Measurements from ENCODE around the gene TMEM203. TPM values are rescaled to one million over a fixed set of nuclear protein-coding genes. Genes with fewer than 3 reads are reported as not detected.

Gene TMEM203
- total RNA-seq, 1 donor from 2014 or later, result 47.6 TPM

GRCh38 chr9:137188490-137189296 lies 16.8 kb downstream of the TMEM203 start, which contains the start of the genes ANAPC2 and SSNA1:
TSS of gene ANAPC2 (minus strand) at chr9:137188560. CDS start at chr9:137188532, 28 bp downstream.
TSS of gene SSNA1 (plus strand) at chr9:137188676. CDS start at chr9:137188727, 51 bp downstream.
- no peaks in the 10 kb centered on the region for H3K9me3 ChIP-seq (replicated peaks)
- TF ChIP-seq CTCF (IDR thresholded peaks at IDR 0.05; ENCODE audit: borderline replicate concordance), result no peak
- H3K36me3 ChIP-seq, result peaks cover 57% of the 10 kb centered on the region
- peak within 1 kb of the TSS; percentile 100 for H3K27ac ChIP-seq (replicated peaks)
- intact Hi-C loops (cut with micrococcal nuclease), result no loop called here
- H3K4me1 ChIP-seq, result peaks cover 78% of the 10 kb centered on the region
- peak within 1 kb of the TSS; percentile 100 for H3K4me3 ChIP-seq
- peak; percentile 93 for DNase-seq
- no peaks in the 10 kb centered on the region for H3K27me3 ChIP-seq (ENCODE audit: low read depth)

- intact Hi-C loops (cut with micrococcal nuclease), result no loop called here
- Histone ChIP-seq H3K27ac (replicated peaks) (peak overlapping the region; percentile 100), H3K4me3 (peak overlapping the region; percentile 100), H3K27me3 (ENCODE audit: low read depth) (no peaks in the 10 kb centered on the region), H3K9me3 (replicated peaks) (no peaks in the 10 kb centered on the region), H3K36me3 (peaks cover 63% of the 10 kb centered on the region), H3K4me1 (peaks cover 72% of the 10 kb centered on the region)
- TF ChIP-seq CTCF (IDR thresholded peaks at IDR 0.05; ENCODE audit: borderline replicate concordance), result no peak
- no peak for DNase-seq
Observed at GRCh38 chr9:137188086-137188489, 17.4 kb downstream of the TMEM203 start.

- no peak for TF ChIP-seq CTCF (IDR thresholded peaks at IDR 0.05; ENCODE audit: borderline replicate concordance)
- peaks cover 71% of the 10 kb centered on the region for H3K4me1 ChIP-seq
- H3K4me3 ChIP-seq, result peak overlapping the region; percentile 100
- no peaks in the 10 kb centered on the region for H3K9me3 ChIP-seq (replicated peaks)
- H3K36me3 ChIP-seq, result peaks cover 68% of the 10 kb centered on the region
- DNase-seq, result no peak
- intact Hi-C loops (cut with micrococcal nuclease), result no loop called here
- no peak overlapping the region for H3K27ac ChIP-seq (replicated peaks)
- no peaks in the 10 kb centered on the region for H3K27me3 ChIP-seq (ENCODE audit: low read depth)
Observed at GRCh38 chr9:137187386-137187785, 18.1 kb downstream of the TMEM203 start.

- no peak for TF ChIP-seq CTCF (IDR thresholded peaks at IDR 0.05; ENCODE audit: borderline replicate concordance)
- peak overlapping the region; percentile 100 for H3K4me3 ChIP-seq
- no peaks in the 10 kb centered on the region for H3K9me3 ChIP-seq (replicated peaks)
- intact Hi-C loops (cut with micrococcal nuclease), result no loop called here
- peaks cover 69% of the 10 kb centered on the region for H3K36me3 ChIP-seq
- no peak overlapping the region for H3K27ac ChIP-seq (replicated peaks)
- H3K27me3 ChIP-seq (ENCODE audit: low read depth), result no peaks in the 10 kb centered on the region
- no peak for DNase-seq
- H3K4me1 ChIP-seq, result peaks cover 64% of the 10 kb centered on the region
Observed at GRCh38 chr9:137186385-137186784, 19.1 kb downstream of the TMEM203 start.

GRCh38 chr9:137185921-137186320 lies 19.5 kb downstream of the TMEM203 start:
- Histone ChIP-seq H3K27me3 (ENCODE audit: low read depth) (no peaks in the 10 kb centered on the region), H3K9me3 (replicated peaks) (no peaks in the 10 kb centered on the region), H3K4me3 (peak overlapping the region; percentile 100), H3K4me1 (peaks cover 59% of the 10 kb centered on the region), H3K36me3 (peaks cover 69% of the 10 kb centered on the region), H3K27ac (replicated peaks) (no peak overlapping the region)
- DNase-seq, result no peak
- intact Hi-C loops (cut with micrococcal nuclease), result no loop called here
- no peak for TF ChIP-seq CTCF (IDR thresholded peaks at IDR 0.05; ENCODE audit: borderline replicate concordance)

Measured in left ventricle myocardium inferior (tissue), 1 donor.